NT2/D1 (cell line): ENCODE results near the gene PLEKHA6.
A peak's percentile ranks its signal among the peaks of the same experiment; 100 is the strongest.

ENCODE experiments used
- DNase-seq: peaks from one replicate; pipeline ENCODE4 v3.0.0-alpha.2; 2011; ENCODE audit warnings: low read depth, low spot score
- H3K27me3 ChIP-seq: 2 replicates; pipeline ENCODE4 v1.6.0; 2011; ENCODE audit warnings: mild to moderate bottlenecking; ENCODE audit not compliant: insufficient read length, insufficient read depth
- H3K36me3 ChIP-seq: 2 replicates; pipeline ENCODE4 v1.6.1; 2011; ENCODE audit warnings: mild to moderate bottlenecking, low read length, mixed read lengths; ENCODE audit not compliant: insufficient read depth, insufficient read length
- H3K4me1 ChIP-seq: 2 replicates; pipeline ENCODE4 v1.5.1; 2011; ENCODE audit not compliant: insufficient read depth, insufficient read length
- H3K4me3 ChIP-seq: 2 replicates; pipeline ENCODE4 v1.5.1; 2011; ENCODE audit warnings: low read depth; ENCODE audit not compliant: insufficient read length
- H3K9ac ChIP-seq: 2 replicates; pipeline ENCODE4 v1.6.0; 2011; ENCODE audit warnings: low read depth; ENCODE audit not compliant: insufficient read length
- H3K9me3 ChIP-seq: 2 replicates; pipeline ENCODE4 v1.5.1; 2011; ENCODE audit warnings: mild to moderate bottlenecking, low read length; ENCODE audit not compliant: insufficient read depth
- SUZ12 ChIP-seq: IDR thresholded peaks from 2 replicates; pipeline ENCODE4 v1.6.1; 2011; ENCODE audit not compliant: insufficient read length, insufficient read depth; ENCODE audit errors: extremely low read depth
- YY1 ChIP-seq: IDR thresholded peaks from 2 replicates; pipeline ENCODE4 v1.6.1; 2011; ENCODE audit not compliant: insufficient read length, insufficient read depth
- ZNF274 ChIP-seq: IDR thresholded peaks from 2 replicates; pipeline ENCODE4 v1.6.1; 2011; ENCODE audit warnings: mild to moderate bottlenecking, low read depth, low read length

Gene PLEKHA6

DNA sequence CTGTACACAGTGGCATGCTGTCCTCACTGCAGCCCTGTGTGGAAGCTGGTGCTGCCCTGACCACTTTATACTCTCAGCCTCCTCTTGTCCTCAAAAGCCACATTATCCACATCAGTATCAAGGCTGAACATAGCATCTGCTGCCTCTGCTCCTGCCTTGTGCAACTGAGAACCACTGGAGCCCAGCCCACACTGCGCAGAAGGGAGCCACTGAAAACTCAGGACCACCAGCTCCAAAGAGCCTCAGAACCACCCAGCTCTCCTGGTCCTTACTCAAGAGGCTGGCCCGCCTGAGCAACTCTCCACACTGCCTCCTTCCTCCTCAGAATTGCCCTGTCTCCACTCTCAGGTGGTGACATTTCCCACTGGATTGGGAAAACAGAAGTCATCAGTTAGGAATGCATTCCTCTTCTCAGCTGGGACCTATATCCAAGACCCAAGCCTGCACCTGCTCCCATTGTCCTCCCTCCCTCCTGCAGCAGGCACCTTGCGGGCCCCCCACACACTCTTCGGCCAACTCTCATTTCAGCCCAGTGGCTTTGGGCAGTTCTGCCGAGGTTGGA, 156.4 kb downstream of the PLEKHA6 start:
- no peak overlapping the region for H3K4me3 ChIP-seq
- no peak overlapping the region for H3K9ac ChIP-seq
- H3K9me3 ChIP-seq = no peaks in the 10 kb centered on the region

DNA sequence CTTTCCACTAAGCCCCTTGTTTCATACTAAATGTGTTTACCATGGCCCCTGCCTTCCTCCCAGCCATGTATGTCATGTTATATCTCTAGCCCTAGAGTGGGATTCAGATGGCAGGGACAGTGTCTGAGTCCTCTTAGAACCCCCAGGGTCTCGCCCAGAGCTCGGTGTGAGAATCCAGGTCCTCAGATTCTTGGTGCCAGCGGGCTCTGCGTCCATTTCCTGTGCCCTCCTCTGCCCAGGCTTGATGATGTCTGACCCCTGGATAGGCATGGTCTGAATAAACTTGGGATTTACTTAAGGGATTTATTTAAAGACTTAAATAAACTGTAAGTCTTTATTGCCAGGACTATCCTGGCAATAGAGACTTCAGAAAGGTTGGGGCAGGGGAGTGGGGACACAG, 157.2 kb downstream of the PLEKHA6 start:
- H3K36me3 ChIP-seq = no peaks in the 10 kb centered on the region
- H3K9me3 ChIP-seq = no peaks in the 10 kb centered on the region
- TF ChIP-seq ZNF274 = no peak
- H3K27me3 ChIP-seq = peaks cover 6% of the 10 kb centered on the region
- no peak overlapping the region for H3K9ac ChIP-seq
- no peak for DNase-seq
- H3K4me3 ChIP-seq = no peak overlapping the region
- peaks cover 10% of the 10 kb centered on the region for H3K4me1 ChIP-seq

More for the DNA sequence above, 156.4 kb downstream of the PLEKHA6 start:
- peaks cover 9% of the 10 kb centered on the region for H3K4me1 ChIP-seq
- TF ChIP-seq YY1 = no peak
- TF ChIP-seq ZNF274 = no peak
- no peak for TF ChIP-seq SUZ12
- H3K36me3 ChIP-seq = no peaks in the 10 kb centered on the region
- H3K27me3 ChIP-seq = peaks cover 6% of the 10 kb centered on the region
- no peak for DNase-seq

DNA sequence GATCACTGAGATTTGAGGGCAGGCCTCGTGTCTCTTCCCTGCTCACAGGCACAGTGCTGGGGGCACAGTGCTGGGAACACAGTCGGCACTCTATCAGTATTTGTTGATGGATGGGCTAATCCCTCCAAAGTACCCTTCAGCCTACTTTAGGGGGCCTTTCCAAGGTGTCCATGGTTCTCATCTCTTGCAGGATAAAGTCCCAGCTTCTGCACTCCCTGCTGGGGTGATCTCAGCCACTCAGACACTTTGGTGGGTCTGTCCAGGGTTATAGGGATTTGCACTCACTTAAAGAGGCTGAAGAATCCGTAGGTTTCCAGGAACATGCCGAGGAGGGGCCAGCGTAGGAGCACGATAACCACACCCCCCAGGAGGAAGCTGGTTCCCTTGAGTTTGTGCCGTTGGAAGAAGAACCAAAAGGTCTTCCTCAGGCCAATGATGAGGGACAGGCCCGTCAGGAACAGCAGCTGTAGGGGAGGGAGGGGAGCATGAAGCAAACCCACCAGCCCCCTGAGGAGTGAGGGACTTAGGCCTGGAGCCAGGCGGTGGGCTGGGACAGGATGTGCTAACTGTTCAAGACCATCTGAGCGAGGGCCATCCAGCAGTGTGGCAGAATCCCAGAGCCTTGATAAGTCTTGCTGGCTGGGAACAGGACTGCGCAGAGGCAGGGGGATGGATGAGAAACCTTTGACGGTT, 158.2 kb downstream of the PLEKHA6 start:
- no peak for DNase-seq
- H3K9ac ChIP-seq = no peak overlapping the region
- no peaks in the 10 kb centered on the region for H3K9me3 ChIP-seq
- no peaks in the 10 kb centered on the region for H3K36me3 ChIP-seq
- TF ChIP-seq YY1 (no peak), SUZ12 (no peak), ZNF274 (no peak)
- no peak overlapping the region for H3K4me3 ChIP-seq
- H3K4me1 ChIP-seq = peaks cover 13% of the 10 kb centered on the region
- peaks cover under 1% of the 10 kb centered on the region for H3K27me3 ChIP-seq

- H3K9me3 ChIP-seq = no peaks in the 10 kb centered on the region
- TF ChIP-seq YY1 (no peak), SUZ12 (no peak), ZNF274 (no peak)
- H3K27me3 ChIP-seq = no peaks in the 10 kb centered on the region
- no peak overlapping the region for H3K4me3 ChIP-seq
- H3K9ac ChIP-seq = no peak overlapping the region
- no peaks in the 10 kb centered on the region for H3K36me3 ChIP-seq
- peaks cover 29% of the 10 kb centered on the region for H3K4me1 ChIP-seq
- DNase-seq = no peak
Observed at GRCh38 chr1:204199579-204199978, 160.2 kb downstream of the PLEKHA6 start.

DNA sequence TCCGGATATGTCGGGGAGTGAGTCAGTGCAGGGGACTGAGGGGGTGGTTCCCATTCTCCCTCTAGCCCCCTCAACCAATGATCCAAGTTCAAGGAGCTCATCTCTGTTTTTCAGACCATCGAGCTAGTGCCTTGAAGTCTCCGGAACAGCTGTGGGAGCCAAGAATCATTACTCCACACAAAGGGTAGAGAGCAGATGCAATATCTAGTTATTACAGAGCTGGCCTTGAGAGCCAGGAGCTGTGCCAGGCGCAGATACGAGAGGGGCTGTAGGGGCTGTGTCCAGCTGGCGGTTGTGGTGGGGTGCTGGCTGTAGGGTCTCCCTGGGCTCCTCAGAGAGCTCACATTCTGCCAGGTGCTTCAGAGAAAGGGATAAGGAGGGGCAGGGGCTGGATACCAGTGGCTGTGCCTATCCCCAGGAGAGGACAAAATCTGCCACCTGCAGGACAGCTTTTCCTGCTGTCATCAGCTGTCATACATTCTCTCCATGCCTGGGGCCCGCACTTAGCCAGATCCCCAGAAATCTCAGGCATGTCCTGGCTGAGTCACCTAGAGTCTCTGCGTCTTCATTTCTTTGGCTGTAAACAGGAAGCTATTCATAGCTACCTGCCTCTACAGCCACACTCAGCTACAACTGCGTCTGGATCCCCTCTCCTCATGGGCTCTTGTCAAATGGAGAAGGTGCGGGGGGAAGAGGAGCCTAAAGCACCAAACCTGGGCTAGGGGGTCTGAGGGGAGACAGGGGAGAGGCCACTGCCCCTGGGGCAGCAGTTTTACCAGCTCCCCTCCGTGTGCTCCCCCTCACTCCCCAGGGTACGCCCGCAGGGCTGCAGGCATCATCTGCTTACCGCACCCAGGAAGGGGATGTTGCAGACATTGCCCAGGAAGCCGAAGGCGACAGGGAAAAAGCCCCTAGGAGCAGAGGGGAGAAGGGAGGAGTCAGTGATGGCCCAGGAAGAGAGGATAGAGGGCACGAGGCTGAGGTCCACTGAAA, 161.1 kb downstream of the PLEKHA6 start:
- no peak overlapping the region for H3K4me3 ChIP-seq
- peaks cover 29% of the 10 kb centered on the region for H3K4me1 ChIP-seq
- DNase-seq = peak; percentile 68
- H3K9ac ChIP-seq = no peak overlapping the region
- TF ChIP-seq YY1 = no peak
- TF ChIP-seq SUZ12 = no peak
- TF ChIP-seq ZNF274 = no peak
- H3K36me3 ChIP-seq = no peaks in the 10 kb centered on the region
- H3K27me3 ChIP-seq = peaks cover 3% of the 10 kb centered on the region
- H3K9me3 ChIP-seq = no peaks in the 10 kb centered on the region

DNA sequence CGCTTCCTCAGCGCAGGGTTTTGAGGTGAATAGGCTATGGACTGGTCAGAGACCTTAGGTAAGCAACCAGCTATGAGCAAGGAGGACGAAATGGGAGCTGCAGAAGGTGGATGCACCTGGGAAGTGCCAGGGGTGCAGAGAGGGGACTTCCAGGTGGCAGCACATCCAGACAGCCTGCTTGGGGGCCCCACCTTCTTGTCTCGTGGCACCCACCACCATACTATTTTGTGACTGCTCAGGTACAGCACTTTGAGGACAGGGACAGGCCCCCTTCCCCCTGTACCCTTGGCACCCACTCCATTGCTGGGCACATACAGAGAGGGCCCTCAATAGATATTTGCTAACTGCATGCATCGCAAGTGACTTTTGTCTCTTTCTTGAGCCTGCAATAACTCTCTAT, 162.7 kb downstream of the PLEKHA6 start:
- no peaks in the 10 kb centered on the region for H3K9me3 ChIP-seq
- peaks cover 17% of the 10 kb centered on the region for H3K27me3 ChIP-seq
- H3K9ac ChIP-seq = no peak overlapping the region
- H3K36me3 ChIP-seq = no peaks in the 10 kb centered on the region
- DNase-seq = no peak
- H3K4me1 ChIP-seq = peaks cover 29% of the 10 kb centered on the region
- H3K4me3 ChIP-seq = no peak overlapping the region
- TF ChIP-seq YY1 (no peak), ZNF274 (no peak), SUZ12 (no peak)
